Stimulated activated naive CD8-positive, alpha-beta T cell treated with anti-CD3 and anti-CD28 coated beads, Interleukin-15, amount 100 ng/mL, for 72 hours (primary cell): ENCODE measurements around the gene RFXAP.

Experiments
- ATAC-seq: fragments of 150-1000 bp; cut with Tn5 transposase; 2 replicates; pipeline ENCODE4 v1.10.0; 2021; ENCODE audit warnings: mild to moderate bottlenecking, moderate library complexity
- DNase-seq, 2 donors: peaks; one replicate each; pipeline ENCODE4 v3.0.0; 2021 to 2022
- H3K27ac Mint-ChIP-seq, 2 donors: one replicate each; pipeline ENCODE4 v1.8.0; 2022; ENCODE audit warnings: mild to moderate bottlenecking in 2 of 2, mixed read lengths in 2 of 2, moderate library complexity in 2 of 2
- H3K27me3 Mint-ChIP-seq: one replicate; pipeline ENCODE4 v1.8.0; 2022; ENCODE audit warnings: mixed read lengths
- H3K4me1 Mint-ChIP-seq: one replicate; pipeline ENCODE4 v1.8.0; 2022; ENCODE audit warnings: mild to moderate bottlenecking, mixed read lengths
- H3K4me3 Mint-ChIP-seq, 2 donors: one replicate each; pipeline ENCODE4 v1.8.0; 2022; ENCODE audit warnings: mild to moderate bottlenecking in 2 of 2, mixed read lengths in 2 of 2, moderate library complexity in 1 of 2
- H3K9me3 Mint-ChIP-seq, 2 donors: one replicate each; pipeline ENCODE4 v1.8.0; 2022; ENCODE audit warnings: mixed read lengths in 2 of 2

Gene RFXAP

DNA sequence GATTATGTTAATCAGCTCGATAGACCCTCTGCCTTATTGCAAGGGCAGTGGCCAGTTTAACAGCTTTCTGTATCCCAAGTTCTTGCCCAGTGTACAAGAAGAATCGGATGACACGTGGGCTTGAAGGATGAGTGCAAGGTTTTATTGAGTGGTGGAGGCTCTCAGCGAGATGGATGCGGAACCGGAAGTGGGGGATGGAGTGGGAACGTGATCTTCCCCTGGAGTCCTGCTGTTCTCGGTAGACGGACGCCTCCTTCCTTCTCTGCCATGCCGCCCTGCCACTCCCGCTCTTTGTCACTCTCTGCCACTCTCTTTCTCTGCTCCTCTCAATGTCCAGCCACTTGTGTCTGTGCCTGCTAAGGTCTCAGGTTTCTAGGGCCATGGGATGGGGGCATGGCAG lies 21.0 kb downstream of the RFXAP start:
- Mint-ChIP-seq H3K27ac (no peak overlapping the region), H3K9me3 (no peaks in the 10 kb centered on the region), H3K4me3 (no peak overlapping the region), H3K4me1 (no peaks in the 10 kb centered on the region), H3K27me3 (no peaks in the 10 kb centered on the region)
- no peak for ATAC-seq
- no peak for DNase-seq

DNA sequence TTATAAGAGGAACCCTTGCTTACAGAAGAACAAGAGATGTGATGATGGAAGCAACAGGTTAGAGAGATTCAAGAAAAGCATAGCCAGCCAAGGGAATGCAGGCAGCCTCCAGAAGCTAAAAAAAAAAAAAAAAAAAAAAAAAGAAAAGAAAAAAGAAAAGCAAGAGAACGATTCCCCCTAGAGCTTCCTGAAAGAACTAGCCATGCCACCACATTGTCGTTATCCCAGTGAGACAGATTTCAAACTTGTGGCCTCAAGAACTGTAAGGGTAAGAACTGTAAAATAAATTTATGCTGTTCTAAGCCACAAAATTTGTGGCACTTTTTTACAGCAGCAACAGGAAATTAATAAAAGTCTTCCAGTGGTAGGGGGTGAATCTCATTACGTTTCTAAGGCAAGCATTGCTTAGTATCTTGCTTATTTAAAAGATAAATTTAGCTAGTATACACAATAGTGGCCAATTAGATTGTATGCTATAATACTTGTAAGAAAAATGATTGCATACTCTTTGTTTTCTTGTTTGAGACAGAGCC lies 21.8 kb downstream of the RFXAP start:
- ATAC-seq (no peak), DNase-seq (no peak)
- Mint-ChIP-seq H3K27me3 (no peaks in the 10 kb centered on the region), H3K27ac (no peak overlapping the region), H3K9me3 (no peaks in the 10 kb centered on the region), H3K4me1 (no peaks in the 10 kb centered on the region), H3K4me3 (no peak overlapping the region)

DNA sequence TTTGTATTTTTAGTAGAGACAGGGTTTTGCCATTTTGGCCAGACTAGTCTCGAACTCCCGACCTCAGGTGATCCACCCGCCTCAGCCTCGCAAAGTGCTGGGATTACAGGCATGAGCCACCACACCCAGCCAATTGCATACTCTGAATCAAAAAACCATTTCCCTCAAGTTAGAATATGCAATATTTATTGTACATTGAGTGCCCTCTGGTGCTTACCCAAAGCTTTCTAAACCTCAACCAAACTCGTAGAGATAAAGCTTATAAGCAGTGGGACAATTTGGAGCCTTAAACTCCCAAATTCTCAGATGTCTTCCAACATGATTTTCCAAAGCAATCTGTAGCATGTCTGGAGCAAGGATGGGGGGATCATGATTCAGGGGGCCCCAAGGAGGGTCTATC lies 22.4 kb downstream of the RFXAP start:
- H3K4me1 Mint-ChIP-seq = no peaks in the 10 kb centered on the region
- ATAC-seq = no peak
- no peak overlapping the region for H3K27ac Mint-ChIP-seq
- H3K9me3 Mint-ChIP-seq = no peaks in the 10 kb centered on the region
- H3K27me3 Mint-ChIP-seq = no peaks in the 10 kb centered on the region
- no peak overlapping the region for H3K4me3 Mint-ChIP-seq
- DNase-seq = no peak

DNA sequence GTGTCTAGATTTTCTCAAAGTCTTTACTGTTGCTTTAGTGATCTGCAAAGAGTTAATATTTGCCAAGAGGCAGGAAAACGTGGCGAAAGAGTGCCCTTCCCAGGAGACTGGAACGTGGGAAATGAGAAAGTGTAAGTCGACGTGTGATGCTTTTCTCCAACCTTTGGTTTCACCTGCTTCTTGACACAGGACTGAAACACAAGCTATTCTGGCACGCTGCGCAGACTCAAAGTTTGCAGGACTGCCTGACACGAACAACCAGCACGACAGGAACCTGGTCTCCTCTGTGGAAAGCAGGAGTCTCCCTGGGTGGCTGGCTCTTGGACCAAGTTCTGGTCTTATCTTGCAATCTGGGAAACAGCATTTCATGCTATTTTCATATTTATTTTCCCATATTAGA lies 28.6 kb downstream of the RFXAP start:
- no peaks in the 10 kb centered on the region for H3K9me3 Mint-ChIP-seq
- ATAC-seq (no peak), DNase-seq (no peak)
- H3K27ac Mint-ChIP-seq = no peak overlapping the region
- no peaks in the 10 kb centered on the region for H3K4me1 Mint-ChIP-seq
- no peak overlapping the region for H3K4me3 Mint-ChIP-seq
- no peaks in the 10 kb centered on the region for H3K27me3 Mint-ChIP-seq

DNA sequence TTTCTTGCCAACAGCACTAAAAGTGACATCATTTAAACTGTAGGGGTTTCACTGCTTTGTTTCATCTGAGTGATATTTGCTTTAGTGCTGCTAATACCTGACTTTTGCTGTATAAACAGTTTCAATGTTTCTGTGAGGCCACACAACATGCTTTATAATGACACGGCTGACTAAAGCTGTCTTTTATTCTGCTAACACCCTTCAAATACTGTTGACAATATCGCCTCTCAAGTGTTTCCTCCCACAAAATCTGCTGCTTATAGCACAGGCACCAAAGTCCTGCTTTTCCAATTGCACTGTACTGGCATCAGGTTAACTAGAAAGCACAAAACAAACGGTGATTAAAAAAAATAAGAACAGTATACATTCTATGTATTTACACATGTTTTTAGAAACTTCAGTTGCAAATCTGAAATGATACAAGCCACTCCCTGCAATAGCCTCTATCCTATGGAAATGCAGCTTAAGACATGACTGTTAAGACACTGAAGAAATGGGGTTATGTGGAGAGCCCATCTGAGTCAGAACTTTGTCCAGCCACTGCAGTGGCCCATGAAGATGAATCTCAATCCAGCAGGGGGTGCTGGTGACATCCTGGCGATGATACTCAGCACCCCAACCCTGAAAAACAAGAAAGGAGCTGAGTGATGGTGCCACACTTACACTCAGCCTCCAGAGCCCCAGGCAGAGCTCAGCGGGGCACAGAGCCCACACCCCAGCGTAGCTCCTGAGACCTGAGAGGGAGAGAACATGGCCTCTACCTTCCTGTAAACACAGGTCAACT lies 29.4 kb downstream of the RFXAP start:
- no peak overlapping the region for H3K4me3 Mint-ChIP-seq
- DNase-seq (no peak), ATAC-seq (peak; percentile 55)
- no peak overlapping the region for H3K27ac Mint-ChIP-seq
- peaks cover 2% of the 10 kb centered on the region for H3K27me3 Mint-ChIP-seq
- no peaks in the 10 kb centered on the region for H3K4me1 Mint-ChIP-seq
- H3K9me3 Mint-ChIP-seq = no peaks in the 10 kb centered on the region

DNA sequence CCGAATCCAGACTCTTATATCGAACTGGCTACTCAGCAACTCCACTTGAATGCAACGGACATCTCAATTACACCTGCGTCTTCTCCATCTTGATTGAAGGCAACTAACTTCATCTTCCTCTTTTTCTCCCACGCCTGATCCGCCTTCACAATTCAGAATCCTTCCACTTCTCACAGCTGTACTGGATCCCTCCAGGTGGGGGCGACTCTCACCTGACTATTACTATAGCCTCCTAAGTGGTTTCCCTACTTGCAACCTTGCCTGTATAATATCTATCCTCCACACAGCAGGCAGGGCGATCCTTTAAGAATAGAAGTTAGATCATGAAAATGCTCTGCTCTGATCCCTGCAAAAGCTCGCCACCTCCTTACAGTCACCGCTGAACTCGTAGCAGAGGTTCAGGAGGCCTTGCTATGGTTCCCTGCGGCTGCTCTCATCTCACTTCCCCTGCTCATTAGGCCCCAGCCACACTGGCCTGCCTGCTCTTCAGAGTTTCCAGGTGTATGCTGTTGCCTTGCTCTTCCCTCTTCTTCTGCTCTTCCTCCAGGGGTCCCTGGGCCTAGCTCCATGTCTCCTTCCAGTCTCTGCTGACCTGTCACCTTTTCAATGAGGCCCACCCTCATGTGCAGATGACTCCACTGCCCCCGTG lies 31.9 kb downstream of the RFXAP start:
- H3K27ac Mint-ChIP-seq = no peak overlapping the region
- ATAC-seq (no peak), DNase-seq (no peak)
- H3K27me3 Mint-ChIP-seq = peaks cover 12% of the 10 kb centered on the region
- no peaks in the 10 kb centered on the region for H3K4me1 Mint-ChIP-seq
- no peaks in the 10 kb centered on the region for H3K9me3 Mint-ChIP-seq
- H3K4me3 Mint-ChIP-seq = no peak overlapping the region

DNA sequence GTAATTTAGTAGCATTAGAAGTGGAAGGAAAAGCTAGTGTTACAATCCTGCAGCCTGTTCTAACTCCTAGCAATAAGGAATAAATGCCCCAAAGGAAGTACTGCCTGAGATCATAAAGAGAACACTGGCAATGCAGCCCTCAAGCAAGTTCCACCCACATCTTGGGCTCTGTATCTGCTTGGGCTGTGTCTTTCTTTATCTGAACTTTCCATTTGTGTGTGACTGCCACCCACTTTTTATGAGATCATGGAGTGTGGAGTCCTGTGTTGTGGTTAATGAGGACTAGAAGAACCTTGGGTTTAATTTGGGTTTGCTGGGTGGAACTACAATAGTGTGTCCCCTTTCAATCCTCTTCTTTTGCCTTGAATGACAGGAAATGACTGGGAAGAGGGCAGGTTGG lies 38.2 kb downstream of the RFXAP start:
- no peak overlapping the region for H3K27ac Mint-ChIP-seq

DNA sequence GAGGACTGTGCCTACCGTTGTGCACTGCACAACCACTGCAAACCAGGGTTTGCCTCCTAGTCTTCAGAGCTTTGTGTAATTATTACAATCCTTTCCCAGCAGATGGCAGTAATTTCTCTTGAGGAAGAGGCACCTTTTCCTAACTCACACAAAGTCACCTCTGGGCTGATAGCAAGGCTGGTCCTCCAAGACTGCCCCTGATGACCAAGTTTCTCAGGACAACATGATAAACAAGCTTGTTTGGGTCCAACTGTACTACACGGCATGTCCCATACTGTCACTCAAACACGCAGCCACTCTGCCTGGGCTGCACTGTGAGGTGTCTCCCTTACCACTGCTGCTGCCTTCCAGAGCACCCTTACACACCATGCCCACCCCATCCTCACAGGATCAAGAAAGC lies 39.3 kb downstream of the RFXAP start:
- peak in 1 of 2 donors; percentile 1 for DNase-seq
- peak; percentile 67 for ATAC-seq
- Mint-ChIP-seq H3K4me3 (no peak overlapping the region), H3K27ac (peak overlapping the region in 1 of 2 donors; percentile 2), H3K9me3 (no peaks in the 10 kb centered on the region), H3K4me1 (peaks cover 12% of the 10 kb centered on the region), H3K27me3 (peaks cover 44% of the 10 kb centered on the region)

More for the DNA sequence above, 38.2 kb downstream of the RFXAP start:
- no peak overlapping the region for H3K4me3 Mint-ChIP-seq
- H3K4me1 Mint-ChIP-seq = peaks cover 7% of the 10 kb centered on the region
- peaks cover 35% of the 10 kb centered on the region for H3K27me3 Mint-ChIP-seq
- no peak for ATAC-seq
- H3K9me3 Mint-ChIP-seq = no peaks in the 10 kb centered on the region
- DNase-seq = no peak

DNA sequence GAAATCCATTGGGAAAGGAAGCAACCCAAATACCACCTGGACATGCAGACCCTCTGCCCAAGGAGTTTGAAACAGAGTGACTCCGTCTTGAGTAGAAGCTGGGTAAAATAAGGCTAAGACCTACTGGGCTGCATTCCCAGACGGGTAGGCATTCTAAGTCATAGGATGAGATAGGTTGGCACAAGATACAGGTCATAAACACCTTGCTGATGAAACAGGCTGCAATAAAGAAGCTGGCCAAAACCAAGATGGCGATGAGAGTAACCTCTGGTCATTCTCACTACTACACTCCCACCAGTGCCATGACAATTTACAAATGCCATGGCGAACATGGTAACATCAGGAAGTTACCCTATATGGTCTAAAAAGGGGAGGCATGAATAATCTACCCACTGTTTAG lies 40.2 kb downstream of the RFXAP start:
- Mint-ChIP-seq H3K9me3 (no peaks in the 10 kb centered on the region), H3K4me3 (no peak overlapping the region), H3K27ac (no peak overlapping the region), H3K27me3 (peaks cover 48% of the 10 kb centered on the region), H3K4me1 (peaks cover 12% of the 10 kb centered on the region)
- no peak for ATAC-seq
- no peak for DNase-seq

DNA sequence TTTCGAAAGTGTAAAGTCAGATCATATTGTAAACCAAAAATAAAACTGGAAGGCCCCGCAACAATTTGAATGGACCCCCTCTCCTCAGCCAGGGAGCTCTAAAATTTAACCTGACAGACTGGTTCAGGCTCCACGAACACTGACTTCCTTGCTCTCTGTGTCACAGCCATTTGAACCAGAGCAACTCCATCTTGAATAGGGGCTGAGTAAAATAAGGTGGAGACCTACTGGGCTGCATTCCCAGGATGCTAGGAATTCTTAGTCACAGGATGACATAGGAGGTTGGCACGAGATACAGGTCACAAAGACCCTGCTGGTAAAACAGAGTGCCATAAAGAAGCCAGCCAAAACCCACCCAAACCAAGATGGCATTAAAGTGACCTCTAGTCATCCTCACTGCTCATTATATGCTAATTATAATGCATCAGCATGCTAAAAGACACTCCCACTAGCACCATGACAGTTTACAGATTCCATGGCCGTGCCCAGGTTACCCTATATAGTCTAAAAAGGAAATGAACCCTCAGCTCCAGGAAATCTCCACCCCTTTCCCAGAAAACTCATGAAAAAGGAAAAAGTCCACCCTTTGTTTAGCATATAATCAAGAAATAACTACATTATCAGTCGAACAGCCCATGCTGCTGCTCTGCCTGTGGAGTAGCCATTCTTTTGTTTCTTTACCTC lies 43.1 kb downstream of the RFXAP start:
- no peak for ATAC-seq
- no peaks in the 10 kb centered on the region for H3K9me3 Mint-ChIP-seq
- DNase-seq = no peak
- H3K27me3 Mint-ChIP-seq = peaks cover 52% of the 10 kb centered on the region
- no peak overlapping the region for H3K27ac Mint-ChIP-seq
- no peak overlapping the region for H3K4me3 Mint-ChIP-seq
- peaks cover 10% of the 10 kb centered on the region for H3K4me1 Mint-ChIP-seq

DNA sequence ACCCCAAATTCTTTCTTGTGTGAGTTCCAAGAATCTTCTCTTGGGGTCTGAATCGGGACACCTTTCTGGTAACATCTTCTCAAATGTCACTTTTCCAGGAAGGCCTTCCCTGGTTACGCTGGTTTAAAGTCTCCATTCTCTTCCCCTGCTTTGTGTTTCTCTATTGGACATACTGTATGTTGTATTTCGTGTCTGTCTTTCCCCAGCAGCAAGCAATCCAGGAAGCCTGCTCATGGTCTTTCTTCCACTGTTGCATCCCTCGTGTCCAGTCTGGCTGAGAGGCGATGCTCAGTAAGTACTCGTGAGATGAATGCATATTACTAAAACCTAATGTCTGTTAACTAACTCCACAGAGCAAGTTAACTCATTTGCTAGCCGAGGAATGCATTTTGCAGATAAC lies 43.7 kb downstream of the RFXAP start:
- Mint-ChIP-seq H3K9me3 (no peaks in the 10 kb centered on the region), H3K4me1 (peaks cover 5% of the 10 kb centered on the region), H3K4me3 (no peak overlapping the region), H3K27me3 (peaks cover 52% of the 10 kb centered on the region), H3K27ac (no peak overlapping the region)
- no peak for ATAC-seq
- DNase-seq = no peak

DNA sequence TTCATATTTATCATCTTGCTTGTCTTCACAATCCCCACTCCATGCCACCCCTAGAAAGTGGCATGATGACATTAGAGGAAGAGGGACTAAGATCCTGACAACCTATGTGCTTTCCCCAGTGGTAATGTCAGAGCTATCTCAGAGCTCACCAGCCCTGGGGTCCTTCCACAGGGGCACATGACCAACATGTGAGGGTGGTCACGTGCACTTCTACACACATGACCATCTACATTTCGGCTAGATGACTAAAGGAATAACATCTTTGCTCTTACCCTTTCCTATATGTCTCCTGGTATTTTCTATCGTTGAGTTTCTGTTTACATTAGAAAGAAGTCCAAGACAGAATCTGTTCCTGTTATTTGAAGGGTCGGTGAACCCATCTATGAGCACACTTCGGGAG lies 46.2 kb downstream of the RFXAP start:
- DNase-seq = no peak
- ATAC-seq = no peak
- Mint-ChIP-seq H3K9me3 (no peaks in the 10 kb centered on the region), H3K27me3 (peaks cover 43% of the 10 kb centered on the region), H3K4me3 (no peak overlapping the region), H3K4me1 (peaks cover 5% of the 10 kb centered on the region), H3K27ac (no peak overlapping the region)

DNA sequence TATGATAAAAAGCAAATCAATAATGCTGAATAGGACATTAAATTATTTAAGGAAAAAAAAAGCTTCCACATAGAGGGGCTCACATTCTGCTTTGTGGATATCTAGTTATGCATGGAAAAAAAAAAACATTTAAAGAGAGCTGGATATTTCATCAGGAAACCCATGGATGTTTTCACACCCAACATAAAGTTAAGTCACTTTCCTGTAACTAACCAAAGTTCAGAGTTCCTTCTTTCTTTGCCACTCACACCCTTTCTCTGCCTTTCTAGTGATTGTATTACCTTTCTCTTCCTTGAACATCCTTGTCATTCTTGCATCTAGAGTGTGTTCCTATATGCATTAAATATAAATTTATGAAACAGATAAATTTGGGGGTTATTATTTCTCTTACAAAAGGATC lies 47.2 kb downstream of the RFXAP start:
- Mint-ChIP-seq H3K4me3 (no peak overlapping the region), H3K27ac (no peak overlapping the region), H3K4me1 (peaks cover 5% of the 10 kb centered on the region), H3K9me3 (no peaks in the 10 kb centered on the region), H3K27me3 (peaks cover 43% of the 10 kb centered on the region)
- no peak for ATAC-seq
- no peak for DNase-seq

DNA sequence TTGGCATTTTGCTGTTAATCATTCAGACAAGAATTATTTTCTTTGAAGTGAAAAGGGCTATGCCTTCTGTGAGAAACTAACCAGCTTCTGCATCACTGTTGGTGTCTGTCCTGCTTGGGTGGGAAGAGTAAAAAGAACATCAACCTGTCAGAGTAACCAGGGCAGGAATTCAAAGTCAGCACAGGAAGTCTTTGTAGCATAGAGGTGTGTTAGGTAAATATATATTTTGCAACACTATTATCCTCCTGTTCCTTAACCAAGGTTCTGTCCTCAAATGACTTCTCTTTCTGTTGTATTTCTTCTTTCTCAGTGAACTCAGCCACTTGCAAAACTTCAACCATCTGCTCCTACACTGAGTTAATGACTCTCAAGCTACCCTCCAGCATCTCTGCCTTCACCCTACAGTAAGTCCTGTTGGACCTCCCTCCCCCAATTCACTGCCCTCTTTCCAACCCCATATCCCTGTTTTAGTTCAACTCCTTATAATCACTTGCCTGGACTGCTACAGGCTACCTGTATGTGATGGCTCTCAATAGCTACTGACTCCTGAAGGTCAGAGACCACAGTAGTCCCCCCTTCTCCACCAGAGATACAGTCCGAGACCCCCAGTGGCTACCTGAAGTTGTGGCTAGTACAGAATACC lies 51.1 kb downstream of the RFXAP start:
- no peaks in the 10 kb centered on the region for H3K4me1 Mint-ChIP-seq
- DNase-seq (no peak), ATAC-seq (no peak)
- no peaks in the 10 kb centered on the region for H3K9me3 Mint-ChIP-seq
- H3K27ac Mint-ChIP-seq = no peak overlapping the region
- peaks cover 16% of the 10 kb centered on the region for H3K27me3 Mint-ChIP-seq
- no peak overlapping the region for H3K4me3 Mint-ChIP-seq

DNA sequence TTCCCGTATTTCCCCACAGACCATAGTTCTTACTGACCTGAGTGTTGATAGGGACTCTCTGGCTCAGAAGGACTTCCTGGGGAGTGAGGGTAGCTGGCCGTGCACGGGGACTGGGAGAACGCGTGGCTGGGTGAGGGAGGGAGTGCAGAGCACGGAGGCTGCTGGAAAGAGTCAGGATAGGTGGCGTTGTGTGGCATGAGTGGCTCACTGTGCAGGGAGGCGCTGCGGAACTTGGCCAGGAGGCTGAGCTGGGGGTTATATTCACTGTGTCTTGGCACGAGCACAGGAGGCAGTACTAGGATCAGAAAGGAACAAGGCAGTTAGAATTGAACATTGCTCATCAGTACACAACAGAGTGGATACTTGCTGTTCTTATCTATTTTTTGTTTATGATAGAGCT lies 53.6 kb downstream of the RFXAP start:
- DNase-seq (no peak), ATAC-seq (no peak)
- no peak overlapping the region for H3K4me3 Mint-ChIP-seq
- no peaks in the 10 kb centered on the region for H3K9me3 Mint-ChIP-seq
- no peak overlapping the region for H3K27ac Mint-ChIP-seq
- no peaks in the 10 kb centered on the region for H3K4me1 Mint-ChIP-seq
- peaks cover 9% of the 10 kb centered on the region for H3K27me3 Mint-ChIP-seq

DNA sequence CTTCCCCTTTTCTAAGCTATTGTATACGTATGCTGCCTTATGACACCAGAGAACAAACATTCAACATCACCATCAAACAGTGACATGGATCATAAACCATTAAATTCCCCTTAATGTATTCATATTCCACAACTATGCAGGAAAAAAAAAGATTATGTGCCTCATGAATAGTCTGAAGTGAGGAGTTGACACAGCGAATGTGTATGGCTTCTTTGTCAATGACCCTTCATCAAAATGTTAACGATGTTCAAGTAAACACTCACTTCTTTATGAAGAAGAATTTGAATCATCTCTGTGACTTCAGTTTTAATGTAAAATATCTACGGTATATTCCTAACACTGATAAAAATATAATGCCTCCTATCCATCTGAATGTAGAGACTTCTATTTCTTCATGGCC lies 56.4 kb downstream of the RFXAP start:
- DNase-seq (no peak), ATAC-seq (no peak)
- Mint-ChIP-seq H3K9me3 (no peaks in the 10 kb centered on the region), H3K27ac (no peak overlapping the region), H3K4me1 (no peaks in the 10 kb centered on the region), H3K27me3 (peaks cover 27% of the 10 kb centered on the region), H3K4me3 (no peak overlapping the region)
